Trophoblast cell (in vitro differentiated cells and primary cell): ENCODE measurements around the gene KIF13A.
"Not testable (repeated sequence)": the region's sequence is repeated elsewhere in the genome, so short reads cannot be mapped to it uniquely, and the experiment has no call there.

Experiments used
- DNase-seq, 2 donors: peaks; one replicate each; pipeline ENCODE4 v3.0.0-alpha.2; 2016
- H2AFZ ChIP-seq: 2 replicates; pipeline ENCODE4 v1.6.1; 2013; ENCODE audit warnings: low read length, moderate library complexity, mild to moderate bottlenecking; ENCODE audit not compliant: insufficient read depth, poor library complexity
- H2AK5ac ChIP-seq: 2 replicates; pipeline ENCODE4 v1.6.1; 2013; ENCODE audit warnings: mild to moderate bottlenecking, low read length
- H2BK120ac ChIP-seq: 2 replicates; pipeline ENCODE4 v1.6.1; 2013; ENCODE audit warnings: low read length, mild to moderate bottlenecking, moderate library complexity; ENCODE audit not compliant: insufficient read depth, poor library complexity
- H2BK12ac ChIP-seq: 2 replicates; pipeline ENCODE4 v1.6.1; 2013; ENCODE audit warnings: mild to moderate bottlenecking, low read length, moderate library complexity
- H2BK5ac ChIP-seq: 2 replicates; pipeline ENCODE4 v1.6.1; 2013; ENCODE audit warnings: low read length, low read depth, moderate library complexity, mild to moderate bottlenecking; ENCODE audit not compliant: poor library complexity
- H3K14ac ChIP-seq: 2 replicates; pipeline ENCODE4 v1.6.1; 2013; ENCODE audit warnings: mild to moderate bottlenecking, low read length
- H3K18ac ChIP-seq: 2 replicates; pipeline ENCODE4 v1.6.1; 2013; ENCODE audit warnings: mild to moderate bottlenecking, low read length
- H3K23ac ChIP-seq: 2 replicates; pipeline ENCODE4 v1.6.1; 2013; ENCODE audit warnings: low read length
- H3K27ac ChIP-seq: 2 replicates; pipeline ENCODE4 v1.5.1; 2013; ENCODE audit warnings: low read depth, mild to moderate bottlenecking, inconsistent platforms, low read length, moderate library complexity
- H3K27me3 ChIP-seq: 2 replicates; pipeline ENCODE4 v1.6.1; 2013; ENCODE audit warnings: inconsistent platforms, mild to moderate bottlenecking, low read length, moderate library complexity; ENCODE audit not compliant: insufficient read depth
- H3K36me3 ChIP-seq, 2 experiments: 1 replicate in 1 of 2; 2 replicates in 1 of 2; pipeline ENCODE4 v1.6.1; 2013; ENCODE audit warnings: low read length in 2 of 2, mild to moderate bottlenecking in 2 of 2, moderate library complexity in 1 of 2; ENCODE audit not compliant: insufficient read depth in 2 of 2, control insufficient read depth in 1 of 2
- H3K4ac ChIP-seq: 2 replicates; pipeline ENCODE4 v1.6.1; 2013; ENCODE audit warnings: low read depth, mild to moderate bottlenecking, low read length, moderate library complexity
- H3K4me1 ChIP-seq, 2 experiments: 1 replicate in 1 of 2; 2 replicates in 1 of 2; pipeline ENCODE4 v1.6.1; 2013; ENCODE audit warnings: low read length in 2 of 2, mild to moderate bottlenecking in 2 of 2, moderate library complexity in 1 of 2; ENCODE audit not compliant: insufficient read depth in 2 of 2, control insufficient read depth in 1 of 2
- H3K4me2 ChIP-seq: 2 replicates; pipeline ENCODE4 v1.6.1; 2013; ENCODE audit warnings: inconsistent platforms, mild to moderate bottlenecking, low read length, moderate library complexity
- H3K4me3 ChIP-seq: 2 replicates; pipeline ENCODE4 v1.5.1; 2013; ENCODE audit warnings: mild to moderate bottlenecking, low read depth, low read length, inconsistent platforms
- H3K79me1 ChIP-seq: one replicate; pipeline ENCODE4 v1.6.1; 2013; ENCODE audit warnings: low read length
- H3K79me2 ChIP-seq: 2 replicates; pipeline ENCODE4 v1.6.1; 2013; ENCODE audit warnings: low read length, mild to moderate bottlenecking; ENCODE audit not compliant: control insufficient read depth, insufficient read depth, poor library complexity
- H3K9ac ChIP-seq: 2 replicates; pipeline ENCODE4 v1.6.1; 2013; ENCODE audit warnings: mild to moderate bottlenecking, low read length
- H3K9me3 ChIP-seq: 2 replicates; pipeline ENCODE4 v1.6.1; 2013; ENCODE audit warnings: low read depth, mild to moderate bottlenecking, control low read depth, inconsistent platforms, low read length; ENCODE audit not compliant: insufficient read depth
- H4K12ac ChIP-seq: 2 replicates; pipeline ENCODE4 v1.6.1; 2013; ENCODE audit warnings: low read depth, mild to moderate bottlenecking, low read length, moderate library complexity
- H4K8ac ChIP-seq: 2 replicates; pipeline ENCODE4 v1.6.1; 2013; ENCODE audit warnings: low read depth, mild to moderate bottlenecking, low read length, moderate library complexity
- H4K91ac ChIP-seq: one replicate; pipeline ENCODE4 v1.6.1; 2013; ENCODE audit warnings: low read depth, mild to moderate bottlenecking, low read length, moderate library complexity
- WGBS: extraction: QIAGEN DNeasy Blood & Tissue Kit; methylation state at CpG from one replicate; pipeline ENCODE4 v1.1.7; 2013; ENCODE audit warnings: missing lambda C conversion rate; ENCODE audit not compliant: insufficient read length, insufficient coverage; ENCODE audit errors: extremely low coverage; 5-methylcytosine and 5-hydroxymethylcytosine counted together

Gene KIF13A

DNA sequence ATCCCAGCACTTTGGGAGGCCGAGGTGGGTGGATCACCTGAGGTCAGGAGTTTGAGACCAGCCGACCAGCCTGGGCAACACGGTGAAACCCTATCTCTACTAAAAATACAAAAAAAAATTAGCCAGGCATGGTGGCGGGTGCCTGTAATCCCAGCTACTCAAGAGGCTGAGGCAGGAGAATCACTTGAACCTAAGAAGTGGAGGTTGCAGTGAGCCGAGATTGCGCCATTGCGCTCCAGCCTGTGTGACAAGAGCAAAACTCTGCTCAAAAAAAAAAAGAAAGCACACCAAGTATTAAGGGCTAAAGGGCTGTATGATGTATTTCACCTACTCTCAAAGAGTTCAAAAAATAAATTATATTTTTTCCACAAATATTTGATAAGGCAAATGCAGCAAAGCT is 39.9 kb downstream of the KIF13A start:
- not testable (repeated sequence) for H3K79me1 ChIP-seq, H2AK5ac ChIP-seq, H2BK5ac ChIP-seq, H3K79me2 ChIP-seq, H3K36me3 ChIP-seq, H4K8ac ChIP-seq, H3K18ac ChIP-seq, H4K12ac ChIP-seq, H2BK120ac ChIP-seq, H3K27me3 ChIP-seq, DNase-seq, H2AFZ ChIP-seq, H3K4me1 ChIP-seq, H3K4me3 ChIP-seq, H4K91ac ChIP-seq, H2BK12ac ChIP-seq, H3K23ac ChIP-seq, H3K4ac ChIP-seq, H3K9me3 ChIP-seq, H3K4me2 ChIP-seq, H3K27ac ChIP-seq, H3K9ac ChIP-seq, H3K14ac ChIP-seq
- no CpG with 5 or more reads among the region's 7 CpGs for WGBS

DNA sequence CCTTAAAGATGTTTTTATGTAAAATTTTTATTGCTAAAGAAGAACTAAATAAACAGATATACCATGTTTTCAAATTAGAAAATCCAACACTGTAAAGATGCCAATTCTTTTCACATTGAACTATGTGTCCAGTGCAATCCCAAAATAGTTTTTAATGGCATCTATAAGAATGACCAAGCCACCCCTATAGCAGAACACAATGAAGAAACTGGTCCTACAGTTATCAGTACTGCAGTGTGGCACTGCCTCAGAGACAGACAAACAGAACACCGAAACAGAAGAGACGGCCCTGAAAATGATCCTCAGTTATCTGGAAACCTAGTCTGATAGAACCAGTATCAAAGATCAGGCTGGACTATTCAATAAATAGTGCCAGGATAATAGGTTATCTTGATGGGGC is 41.9 kb downstream of the KIF13A start:
- H3K23ac ChIP-seq: no peak overlapping the region
- no peak overlapping the region for H3K27ac ChIP-seq
- no peaks in the 10 kb centered on the region for H3K9me3 ChIP-seq
- no CpG with 5 or more reads among the region's 2 CpGs for WGBS
- no peak overlapping the region for H4K8ac ChIP-seq
- H3K4ac ChIP-seq: no peak overlapping the region
- H3K4me2 ChIP-seq: no peak overlapping the region
- no peak overlapping the region for H3K14ac ChIP-seq
- H2AFZ ChIP-seq: no peak overlapping the region
- H3K18ac ChIP-seq: no peak overlapping the region
- no peaks in the 10 kb centered on the region for H3K79me2 ChIP-seq
- no peak overlapping the region for H4K12ac ChIP-seq
- no peak overlapping the region for H2BK120ac ChIP-seq
- H3K79me1 ChIP-seq: no peaks in the 10 kb centered on the region
- no peak overlapping the region for H3K9ac ChIP-seq
- H4K91ac ChIP-seq: no peak overlapping the region
- H3K36me3 ChIP-seq: no peaks in the 10 kb centered on the region
- H3K27me3 ChIP-seq: no peaks in the 10 kb centered on the region
- H3K4me1 ChIP-seq: no peaks in the 10 kb centered on the region
- no peak overlapping the region for H2BK12ac ChIP-seq
- no peak overlapping the region for H3K4me3 ChIP-seq
- no peak overlapping the region for H2BK5ac ChIP-seq
- H2AK5ac ChIP-seq: no peak overlapping the region
- DNase-seq: no peak

DNA sequence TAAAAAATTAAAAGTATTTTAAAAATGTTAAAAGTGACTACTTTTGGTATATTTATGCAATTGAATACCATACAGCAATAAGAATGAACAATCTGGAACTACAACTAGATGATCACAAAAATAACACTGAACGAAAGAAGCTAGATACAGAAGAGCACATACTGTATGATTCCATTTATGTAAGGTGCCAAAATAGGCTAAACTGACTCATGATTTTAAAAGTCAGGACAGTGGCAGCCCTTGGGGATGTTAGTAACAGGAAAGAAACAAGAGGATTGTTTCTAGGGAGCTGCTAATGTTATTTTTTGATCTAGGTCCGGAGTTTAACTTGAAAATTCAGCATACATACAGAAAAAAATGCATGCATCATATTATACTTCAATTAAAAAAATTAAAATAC is 42.3 kb downstream of the KIF13A start:
- H3K18ac ChIP-seq: no peak overlapping the region
- no peaks in the 10 kb centered on the region for H3K36me3 ChIP-seq
- H2BK12ac ChIP-seq: no peak overlapping the region
- no peak overlapping the region for H4K8ac ChIP-seq
- no peak overlapping the region for H2BK120ac ChIP-seq
- no peak overlapping the region for H3K27ac ChIP-seq
- no peak overlapping the region for H2AFZ ChIP-seq
- no peaks in the 10 kb centered on the region for H3K9me3 ChIP-seq
- H3K4me3 ChIP-seq: no peak overlapping the region
- no peaks in the 10 kb centered on the region for H3K27me3 ChIP-seq
- no peaks in the 10 kb centered on the region for H3K4me1 ChIP-seq
- DNase-seq: no peak
- no peaks in the 10 kb centered on the region for H3K79me1 ChIP-seq
- H3K4me2 ChIP-seq: no peak overlapping the region
- no peak overlapping the region for H3K23ac ChIP-seq
- no peak overlapping the region for H3K14ac ChIP-seq
- no peak overlapping the region for H3K4ac ChIP-seq
- no peaks in the 10 kb centered on the region for H3K79me2 ChIP-seq
- H4K91ac ChIP-seq: no peak overlapping the region
- H4K12ac ChIP-seq: no peak overlapping the region
- H2AK5ac ChIP-seq: no peak overlapping the region
- no peak overlapping the region for H3K9ac ChIP-seq
- H2BK5ac ChIP-seq: no peak overlapping the region
- no CpG with 5 or more reads among the region's 2 CpGs for WGBS

DNA sequence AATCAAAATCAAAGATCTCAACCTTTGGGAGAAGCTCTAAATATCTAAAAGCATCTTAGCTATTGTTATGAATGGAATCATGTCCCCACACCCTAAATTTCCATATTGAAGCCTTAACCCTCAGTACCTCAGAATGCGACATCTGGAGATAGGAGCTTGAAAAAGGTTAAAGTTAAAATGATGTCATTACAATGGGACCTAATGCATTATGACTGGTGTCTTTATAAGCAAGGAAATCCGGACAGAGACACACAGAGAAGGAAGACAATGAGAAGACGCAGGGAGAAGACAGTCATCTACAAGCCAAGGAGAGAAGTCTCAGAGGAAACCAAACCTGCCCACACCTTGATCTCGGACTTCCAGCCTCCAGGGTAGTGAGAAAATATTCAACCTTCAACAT is 46.1 kb downstream of the KIF13A start:
- Histone ChIP-seq H2BK12ac (no peak overlapping the region), H2BK5ac (no peak overlapping the region), H3K36me3 (peaks cover 0 to 2% of the 10 kb centered on the region in 2 experiments), H3K4me1 (no peaks in the 10 kb centered on the region), H3K79me1 (no peaks in the 10 kb centered on the region), H2AK5ac (no peak overlapping the region), H3K27me3 (no peaks in the 10 kb centered on the region), H3K4ac (no peak overlapping the region), H4K12ac (no peak overlapping the region), H4K91ac (no peak overlapping the region), H3K4me3 (no peak overlapping the region), H2AFZ (no peak overlapping the region), H3K4me2 (no peak overlapping the region), H3K23ac (no peak overlapping the region), H3K14ac (no peak overlapping the region), H2BK120ac (no peak overlapping the region), H3K18ac (no peak overlapping the region), H3K9me3 (no peaks in the 10 kb centered on the region), H3K9ac (no peak overlapping the region), H4K8ac (no peak overlapping the region), H3K79me2 (no peaks in the 10 kb centered on the region), H3K27ac (no peak overlapping the region)
- DNase-seq: no peak
- no CpG with 5 or more reads among the region's 4 CpGs for WGBS
